HEK293T (cell line): ENCODE measurements around the gene TNFRSF21.

Experiments
- CTCF ChIA-PET: fragments of 350-600 bp; formaldehyde crosslinking; extraction: SDS; loops from one replicate; lab custom pipeline; 2021; ENCODE audit warnings: antibody characterized with exemption, inconsistent platforms; lab: Yijun Ruan, JAX
- POLR2A ChIA-PET: fragments of 350-600 bp; formaldehyde crosslinking; extraction: SDS; loops from one replicate; lab custom pipeline; 2020; ENCODE audit warnings: antibody characterized with exemption, inconsistent platforms; lab: Yijun Ruan, JAX
- DNase-seq: peaks from one replicate; pipeline ENCODE4 v3.0.0; 2012; ENCODE audit warnings: mixed read lengths; ENCODE audit errors: extremely low spot score
- ARNT ChIP-seq: fragments of 450-650 bp; IDR thresholded peaks from 2 replicates; pipeline ENCODE4 v1.6.1; 2017; ENCODE audit warnings: mild to moderate bottlenecking
- BHLHE40 ChIP-seq: fragments of 450-650 bp; IDR thresholded peaks from 2 replicates; pipeline ENCODE4 v1.6.1; 2016; ENCODE audit warnings: mild to moderate bottlenecking, moderate library complexity, borderline replicate concordance
- CTBP1 ChIP-seq: fragments of 450-650 bp; IDR thresholded peaks from 2 replicates; pipeline ENCODE4 v1.6.1; 2016; ENCODE audit warnings: borderline replicate concordance
- ELF4 ChIP-seq: fragments of 450-650 bp; IDR thresholded peaks from 2 replicates; pipeline ENCODE4 v1.6.1; 2017; ENCODE audit warnings: antibody characterized with exemption
- FOXA1 ChIP-seq: fragments of 450-650 bp; IDR thresholded peaks from 2 replicates; pipeline ENCODE4 v1.6.1; 2016; ENCODE audit warnings: mild to moderate bottlenecking
- FOXK2 ChIP-seq: fragments of 450-650 bp; IDR thresholded peaks from 2 replicates; pipeline ENCODE4 v1.6.1; 2016; ENCODE audit warnings: mild to moderate bottlenecking
- FOXM1 ChIP-seq: fragments of 450-650 bp; IDR thresholded peaks from 2 replicates; pipeline ENCODE4 v1.6.1; 2017; ENCODE audit warnings: mild to moderate bottlenecking, borderline replicate concordance
- HDGF ChIP-seq: fragments of 450-650 bp; IDR thresholded peaks from 2 replicates; pipeline ENCODE4 v1.6.1; 2017; ENCODE audit warnings: antibody characterized with exemption, borderline replicate concordance
- L3MBTL2 ChIP-seq: fragments of 450-650 bp; conservative IDR thresholded peaks from 2 replicates; pipeline ENCODE4 v1.6.1; 2016; ENCODE audit warnings: mild to moderate bottlenecking
- LEF1 ChIP-seq: fragments of 450-650 bp; IDR thresholded peaks from 2 replicates; pipeline ENCODE4 v1.6.1; 2017; ENCODE audit warnings: mild to moderate bottlenecking, borderline replicate concordance
- NFRKB ChIP-seq: fragments of 450-650 bp; IDR thresholded peaks from 2 replicates; pipeline ENCODE4 v1.6.1; 2016; ENCODE audit warnings: mild to moderate bottlenecking, moderate library complexity
- SP1 ChIP-seq: fragments of 450-650 bp; IDR thresholded peaks from 2 replicates; pipeline ENCODE4 v1.6.1; 2017
- SUZ12 ChIP-seq: fragments of 450-650 bp; IDR thresholded peaks from 2 replicates; pipeline ENCODE4 v1.6.1; 2016; ENCODE audit warnings: mild to moderate bottlenecking
- TARDBP ChIP-seq: fragments of 450-650 bp; IDR thresholded peaks from 2 replicates; pipeline ENCODE4 v1.6.1; 2016
- ZNF384 ChIP-seq: fragments of 450-650 bp; IDR thresholded peaks from 2 replicates; pipeline ENCODE4 v1.6.1; 2016
- TF ChIP-seq, protein P1 (sequence below): fragments of 450-650 bp; IDR thresholded peaks from 2 replicates; pipeline ENCODE4 v1.6.1; 2016

Gene TNFRSF21

DNA sequence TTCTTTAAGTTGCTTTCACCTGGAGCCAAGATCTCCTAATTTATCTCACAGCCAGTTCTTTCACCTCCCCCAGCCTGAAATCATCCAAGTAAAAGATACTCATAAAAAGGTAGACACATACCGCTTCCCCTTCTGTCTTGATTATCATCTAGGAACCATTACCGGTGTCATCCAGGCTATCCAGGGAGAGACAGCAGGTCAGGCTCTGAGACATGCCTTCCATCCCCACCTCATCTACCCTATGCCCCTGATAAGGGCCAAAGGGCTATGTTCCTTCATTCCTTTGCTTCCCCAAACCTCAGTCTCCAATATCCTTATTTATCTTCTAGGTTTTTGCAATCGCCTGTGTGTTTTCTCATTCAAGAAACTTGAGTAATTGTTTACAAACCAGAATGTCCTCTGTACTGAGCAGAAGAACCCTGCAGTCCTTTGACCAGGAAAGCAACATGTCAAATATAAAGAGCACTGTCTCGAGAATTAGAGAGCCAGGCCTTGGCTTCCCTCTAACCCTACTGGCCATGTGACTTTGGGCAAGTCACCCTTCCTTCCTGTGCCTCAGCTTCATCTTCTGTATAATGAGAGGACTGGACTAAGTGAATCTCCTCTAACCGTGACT is 41.0 kb downstream of the TNFRSF21 start:
- ChIA-PET CTCF (no interaction called here), POLR2A (no interaction called here)
- DNase-seq = no peak
- no peak for TF ChIP-seq L3MBTL2
- TF ChIP-seq SP1 = no peak
- no peak for TF ChIP-seq FOXK2
- no peak for TF ChIP-seq ZNF384
- no peak for TF ChIP-seq ELF4
- no peak for TF ChIP-seq CTBP1
- no peak for TF ChIP-seq FOXM1
- TF ChIP-seq, protein P1, sequence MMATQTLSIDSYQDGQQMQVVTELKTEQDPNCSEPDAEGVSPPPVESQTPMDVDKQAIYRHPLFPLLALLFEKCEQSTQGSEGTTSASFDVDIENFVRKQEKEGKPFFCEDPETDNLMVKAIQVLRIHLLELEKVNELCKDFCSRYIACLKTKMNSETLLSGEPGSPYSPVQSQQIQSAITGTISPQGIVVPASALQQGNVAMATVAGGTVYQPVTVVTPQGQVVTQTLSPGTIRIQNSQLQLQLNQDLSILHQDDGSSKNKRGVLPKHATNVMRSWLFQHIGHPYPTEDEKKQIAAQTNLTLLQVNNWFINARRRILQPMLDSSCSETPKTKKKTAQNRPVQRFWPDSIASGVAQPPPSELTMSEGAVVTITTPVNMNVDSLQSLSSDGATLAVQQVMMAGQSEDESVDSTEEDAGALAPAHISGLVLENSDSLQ = no peak
- no peak for TF ChIP-seq TARDBP

DNA sequence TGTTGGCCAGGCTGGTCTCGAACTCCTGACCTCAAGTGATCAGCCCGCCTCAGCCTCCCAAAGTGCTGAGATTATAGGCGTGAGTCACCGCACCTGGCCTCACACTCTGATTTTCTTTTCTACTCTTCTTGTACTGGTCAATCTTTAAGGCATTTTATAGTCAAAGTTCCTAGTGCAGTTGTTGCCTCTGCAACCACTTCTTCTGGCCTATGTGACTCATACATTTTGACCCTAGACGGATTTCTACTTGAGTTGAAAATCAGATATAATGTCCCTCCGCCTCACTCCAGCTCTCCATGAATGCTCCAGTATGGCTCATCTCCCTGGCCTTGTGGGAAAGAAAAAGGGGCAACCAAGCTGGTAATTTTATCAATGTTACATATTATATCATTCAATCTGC is 42.4 kb downstream of the TNFRSF21 start:
- DNase-seq = no peak
- TF ChIP-seq ARNT = no peak
- no peak for TF ChIP-seq TARDBP
- TF ChIP-seq, protein P1 = no peak
- no peak for TF ChIP-seq LEF1
- TF ChIP-seq HDGF = no peak
- no peak for TF ChIP-seq L3MBTL2
- TF ChIP-seq SP1 = no peak
- TF ChIP-seq ELF4 = no peak
- TF ChIP-seq ZNF384 = no peak
- no peak for TF ChIP-seq FOXA1
- CTCF ChIA-PET = no interaction called here
- POLR2A ChIA-PET = no interaction called here

DNA sequence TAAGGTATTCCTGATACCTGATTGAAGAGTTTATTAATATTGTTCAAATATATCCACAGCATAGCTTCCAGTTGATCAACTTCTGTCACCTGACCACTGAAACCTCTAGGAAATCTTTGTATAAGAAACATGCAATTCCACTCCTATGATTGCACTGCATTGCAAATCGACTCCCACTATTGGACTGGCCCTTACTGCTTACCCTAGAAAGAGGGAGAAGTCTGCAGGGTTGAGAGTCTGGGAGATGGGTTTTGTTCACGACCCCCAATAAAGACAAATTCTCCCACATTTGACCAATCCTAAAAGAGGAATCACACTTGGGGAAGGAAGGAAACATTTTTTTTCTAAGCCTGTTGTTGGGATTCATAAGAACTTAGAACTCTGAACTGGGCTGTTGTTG is 43.7 kb downstream of the TNFRSF21 start:
- no peak for TF ChIP-seq ZNF384
- no peak for TF ChIP-seq FOXM1
- no peak for TF ChIP-seq FOXK2
- TF ChIP-seq SP1 = no peak
- TF ChIP-seq ELF4 = no peak
- no peak for TF ChIP-seq L3MBTL2
- no peak for TF ChIP-seq NFRKB
- TF ChIP-seq LEF1 = no peak
- no peak for TF ChIP-seq FOXA1
- TF ChIP-seq CTBP1 = no peak
- no peak for TF ChIP-seq ARNT
- TF ChIP-seq BHLHE40 = no peak
- TF ChIP-seq HDGF = no peak
- no peak for TF ChIP-seq SUZ12
- TF ChIP-seq TARDBP = no peak
- TF ChIP-seq, protein P1 = no peak
- no peak for DNase-seq
- ChIA-PET CTCF (no interaction called here), POLR2A (no interaction called here)

DNA sequence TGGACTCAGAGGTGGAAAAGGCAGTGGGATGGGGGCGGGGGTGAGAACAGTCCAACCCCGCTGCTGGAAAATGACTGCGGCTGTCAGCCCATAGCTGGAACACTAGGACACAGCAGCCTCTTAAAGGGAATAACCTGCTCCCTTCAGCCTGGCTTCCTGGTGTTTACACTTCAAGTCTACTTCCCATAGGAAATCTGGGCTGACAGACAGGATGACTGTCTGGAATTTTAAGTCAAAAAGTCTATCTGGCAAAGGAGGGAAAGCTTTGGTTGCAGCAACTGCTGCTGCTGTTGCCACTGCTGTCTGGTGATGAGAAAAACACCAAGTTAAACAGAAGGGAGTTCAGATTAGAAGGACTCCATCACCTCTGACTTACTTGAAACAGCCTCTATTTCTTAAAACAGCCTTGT is 44.9 kb downstream of the TNFRSF21 start:
- ChIA-PET CTCF (no interaction called here), POLR2A (no interaction called here)
- DNase-seq = no peak
- TF ChIP-seq BHLHE40 (no peak), CTBP1 (no peak)

DNA sequence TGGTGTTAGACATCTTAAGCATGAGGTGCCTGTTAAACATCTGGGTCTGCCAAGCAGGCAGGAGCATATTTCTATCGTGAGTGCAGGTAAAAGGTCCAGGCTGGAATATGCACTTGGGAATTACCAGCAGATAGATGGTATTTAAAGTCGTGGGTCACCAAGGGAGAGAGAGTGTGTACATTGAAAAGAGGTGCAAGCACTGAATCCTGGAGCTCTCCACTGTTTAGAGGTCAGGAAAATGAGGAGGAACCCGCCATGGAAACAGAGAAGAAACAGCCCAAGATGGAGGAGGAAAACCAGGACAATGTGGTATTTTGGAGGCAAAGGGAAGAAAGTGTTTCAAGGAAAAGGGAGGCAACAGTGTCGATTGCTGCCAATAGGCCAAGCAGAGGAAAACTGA is 46.4 kb downstream of the TNFRSF21 start:
- CTCF ChIA-PET = no interaction called here
- POLR2A ChIA-PET = no interaction called here

DNA sequence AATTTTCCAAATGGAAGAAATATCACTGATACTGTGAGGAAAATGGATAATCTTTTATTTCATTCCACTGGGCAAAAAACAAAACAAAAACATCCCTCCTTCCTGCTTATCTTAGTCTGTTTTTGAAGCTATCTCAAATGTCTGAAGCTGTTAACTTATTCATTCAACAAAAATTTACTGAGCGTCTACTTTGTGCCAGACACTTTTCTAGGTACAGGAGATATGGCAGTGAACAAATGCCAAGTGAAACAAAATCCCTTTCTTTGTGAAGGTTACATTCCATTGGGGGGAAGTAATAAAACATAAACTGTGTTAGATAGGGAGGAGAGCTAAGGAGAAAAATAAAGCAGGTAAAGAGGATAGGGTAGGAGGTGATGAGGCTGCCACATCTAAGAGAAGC is 47.5 kb downstream of the TNFRSF21 start:
- ChIA-PET POLR2A (interaction anchor here (1.2 kb wide), 1 partner anchor 48 kb away, joined by 3 read pairs; the partner anchor contains the start of gene TNFRSF21), CTCF (no interaction called here)
- DNase-seq = no peak
- TF ChIP-seq FOXA1 = no peak
- no peak for TF ChIP-seq ZNF384
- TF ChIP-seq HDGF = no peak
- no peak for TF ChIP-seq L3MBTL2
- TF ChIP-seq FOXM1 = no peak
- no peak for TF ChIP-seq TARDBP
- no peak for TF ChIP-seq ARNT
- TF ChIP-seq CTBP1 = no peak
- TF ChIP-seq ELF4 = no peak
- no peak for TF ChIP-seq NFRKB
- TF ChIP-seq BHLHE40 = no peak
- TF ChIP-seq SP1 = no peak
- TF ChIP-seq LEF1 = no peak
- no peak for TF ChIP-seq FOXK2
- TF ChIP-seq, protein P1 = no peak
- no peak for TF ChIP-seq SUZ12

More for the DNA sequence above, 46.4 kb downstream of the TNFRSF21 start:
- no peak for DNase-seq
- TF ChIP-seq, protein P1 = no peak
- TF ChIP-seq SUZ12 (no peak), ARNT (no peak), FOXM1 (no peak), FOXK2 (no peak), FOXA1 (no peak), L3MBTL2 (no peak), CTBP1 (no peak), TARDBP (no peak), BHLHE40 (no peak), ELF4 (no peak), NFRKB (no peak), SP1 (no peak), LEF1 (no peak), ZNF384 (no peak), HDGF (no peak)
